ENCODE measurements around the gene ALKBH5.

- TF ChIP-seq CTCF (IDR thresholded peaks at IDR 0.05), result no peak
- TF ChIP-seq POLR2A (IDR thresholded peaks at IDR 0.05), result no peak
Observed at GRCh38 chr17:18136357-18136756, 47.3 kb upstream of the ALKBH5 start.
